Measurements from ENCODE around the gene MARK3. TPM values are rescaled to one million over a fixed set of nuclear protein-coding genes. Genes with fewer than 3 reads are reported as not detected.
A peak's percentile ranks its signal among the peaks of the same experiment; 100 is the strongest.

MARK3 gene
- polyA plus RNA-seq, 4 donors = 82.0 to 123 (median 101) TPM

DNA sequence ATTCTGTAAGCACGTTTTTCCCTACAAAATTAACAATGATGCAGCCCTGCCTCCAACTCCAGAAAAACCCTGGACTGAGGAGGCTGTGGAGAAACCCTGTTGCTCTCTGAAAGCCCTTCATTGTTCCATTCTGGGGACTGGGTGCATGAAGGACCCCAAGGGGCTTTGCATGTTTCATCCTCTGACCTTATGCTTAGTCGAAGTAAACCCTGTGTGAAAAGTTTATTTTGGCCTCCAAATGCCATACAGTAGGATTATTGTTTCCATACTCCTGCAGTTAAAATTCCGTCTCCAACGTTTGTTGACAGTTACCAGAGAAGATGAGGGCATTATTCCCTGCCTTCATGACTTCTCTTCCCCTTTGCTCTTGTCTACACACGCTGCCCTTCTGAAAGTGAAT is 91.4 kb downstream of the MARK3 start:
- no peak for DNase-seq (ENCODE audit: low read depth in 4 of 4, low spot score in 2 of 4)

DNA sequence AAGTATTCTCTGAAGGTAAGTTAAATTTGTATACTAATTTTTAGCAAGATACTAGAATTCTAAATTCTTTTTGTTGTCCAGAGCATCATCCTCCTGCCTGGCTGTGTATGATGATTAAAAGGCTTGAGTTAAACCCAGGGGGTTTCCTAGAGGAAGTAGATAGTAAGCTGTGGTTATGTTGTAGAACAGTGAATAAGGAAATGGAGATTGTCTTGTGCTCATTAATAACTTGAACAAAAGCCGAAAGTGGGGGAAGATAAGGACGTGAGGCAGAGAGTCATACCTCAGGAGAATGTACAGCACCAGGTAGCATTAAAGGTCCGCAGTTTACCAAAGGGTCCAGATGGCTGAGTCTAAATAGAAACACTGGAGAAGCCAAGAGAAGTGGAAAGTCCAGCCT is 95.4 kb downstream of the MARK3 start:
- DNase-seq (ENCODE audit: low read depth in 4 of 4, low spot score in 2 of 4) = no peak

DNA sequence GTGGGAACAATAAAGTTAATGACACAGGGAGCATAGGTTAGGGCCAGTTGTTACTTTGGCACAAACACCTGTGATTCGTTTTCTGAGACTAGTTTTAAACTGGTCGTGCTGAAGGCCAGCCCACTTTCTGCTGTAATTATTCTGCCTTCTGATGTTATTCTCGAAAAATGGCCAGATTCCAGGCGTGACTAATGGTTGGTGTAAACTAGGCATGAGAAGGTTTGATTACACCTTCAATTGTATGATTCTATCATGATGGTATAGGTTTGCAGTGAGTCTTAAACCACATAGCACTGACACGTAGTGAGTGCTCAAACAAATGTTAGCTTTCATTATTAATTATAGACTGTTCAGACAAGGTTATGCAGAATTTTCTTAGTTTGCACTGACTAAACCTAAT is 98.4 kb downstream of the MARK3 start:
- peak in 1 of 4 donors; percentile 16 for DNase-seq (ENCODE audit: low read depth in 4 of 4, low spot score in 2 of 4)

DNA sequence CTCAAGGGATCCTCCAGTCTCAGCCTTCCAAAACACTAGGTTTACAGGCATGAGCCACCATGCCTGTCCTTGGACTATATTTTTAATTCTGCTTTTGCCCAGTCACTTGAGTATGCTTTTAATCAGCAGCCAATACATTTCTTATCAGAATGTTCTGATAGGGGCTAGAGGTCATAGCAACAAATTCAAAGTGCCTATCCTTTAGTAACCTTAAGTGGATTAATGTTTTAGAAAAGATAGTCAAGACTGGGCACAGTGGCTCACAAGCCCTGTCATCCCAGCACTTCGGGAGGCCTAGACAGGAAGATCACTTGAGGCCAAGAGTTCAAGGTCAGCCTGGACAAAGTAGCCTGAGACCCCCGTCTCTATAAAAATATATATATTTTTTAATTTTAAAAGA is 100.3 kb downstream of the MARK3 start:
- DNase-seq (ENCODE audit: low read depth in 4 of 4, low spot score in 2 of 4) = no peak

DNA sequence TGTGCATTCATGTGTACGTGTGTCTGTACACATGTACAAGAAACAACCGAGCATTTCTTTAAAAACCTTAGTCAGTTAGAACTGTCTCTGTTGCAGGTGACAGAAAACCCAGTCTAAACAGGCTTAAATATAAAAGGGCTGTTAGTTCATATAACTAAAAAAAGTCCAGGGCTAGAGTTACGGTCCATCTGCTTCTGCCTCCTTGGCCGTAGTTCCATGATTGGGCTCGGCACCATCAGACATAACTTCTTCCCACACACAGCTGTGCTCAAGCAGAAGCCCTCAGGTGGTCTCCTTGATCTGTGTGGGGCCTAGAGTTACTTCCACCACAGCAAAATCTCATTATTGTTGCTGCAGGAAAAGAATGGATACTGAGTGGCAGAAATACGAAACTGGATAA is 102.9 kb downstream of the MARK3 start:
- DNase-seq (ENCODE audit: low read depth in 4 of 4, low spot score in 2 of 4) = no peak

DNA sequence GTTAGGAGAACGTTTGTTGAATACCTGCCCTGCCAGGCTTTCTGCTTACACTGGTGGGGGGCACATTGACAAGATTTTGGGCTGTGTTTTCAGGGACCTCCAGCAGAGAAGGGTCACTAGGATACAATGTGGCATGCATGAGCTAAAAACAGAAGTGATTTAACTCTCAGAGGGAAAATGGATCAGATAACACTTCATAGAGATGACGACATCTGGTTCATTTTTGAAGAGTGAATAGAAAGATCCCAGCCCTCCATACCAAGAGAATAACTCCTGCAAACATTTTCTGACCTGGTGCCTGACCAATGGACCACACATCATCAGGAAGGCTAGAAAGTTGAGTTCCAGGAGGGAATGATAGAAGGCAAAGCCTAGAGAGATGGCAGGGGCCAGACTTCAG is 103.7 kb downstream of the MARK3 start:
- no peak for DNase-seq (ENCODE audit: low read depth in 4 of 4, low spot score in 2 of 4)

DNA sequence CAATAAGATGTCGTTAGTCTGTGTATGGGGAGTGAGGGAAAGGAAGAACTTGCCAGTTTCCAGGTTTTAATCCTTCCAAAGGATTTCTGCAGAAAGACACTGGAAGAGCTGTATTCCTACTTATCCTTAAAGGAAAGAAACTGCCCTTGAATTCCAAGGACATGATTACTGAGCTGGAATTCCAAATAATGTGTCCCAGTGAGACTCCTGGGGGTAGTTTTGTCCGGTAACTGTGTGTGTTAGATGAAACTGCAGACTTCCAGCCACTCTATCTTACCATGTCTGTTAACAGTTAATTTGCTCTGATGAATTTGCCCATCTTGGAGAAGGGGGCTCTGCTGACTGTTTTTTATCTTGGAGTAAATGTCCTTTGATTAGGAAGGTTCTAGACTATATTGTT is 104.4 kb downstream of the MARK3 start:
- no peak for DNase-seq (ENCODE audit: low read depth in 4 of 4, low spot score in 2 of 4)

DNA sequence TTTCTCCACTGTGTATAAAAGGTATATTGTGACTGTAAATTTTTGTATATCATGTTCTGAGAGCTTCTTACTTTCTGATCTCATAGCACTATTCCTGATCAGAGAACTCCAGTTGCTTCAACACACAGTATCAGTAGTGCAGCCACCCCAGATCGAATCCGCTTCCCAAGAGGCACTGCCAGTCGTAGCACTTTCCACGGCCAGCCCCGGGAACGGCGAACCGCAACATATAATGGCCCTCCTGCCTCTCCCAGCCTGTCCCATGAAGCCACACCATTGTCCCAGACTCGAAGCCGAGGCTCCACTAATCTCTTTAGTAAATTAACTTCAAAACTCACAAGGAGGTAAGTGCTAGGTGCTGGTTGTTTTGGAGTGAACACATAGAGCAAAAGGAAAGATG is 106.5 kb downstream of the MARK3 start:
- DNase-seq (ENCODE audit: low read depth in 4 of 4, low spot score in 2 of 4) = no peak

DNA sequence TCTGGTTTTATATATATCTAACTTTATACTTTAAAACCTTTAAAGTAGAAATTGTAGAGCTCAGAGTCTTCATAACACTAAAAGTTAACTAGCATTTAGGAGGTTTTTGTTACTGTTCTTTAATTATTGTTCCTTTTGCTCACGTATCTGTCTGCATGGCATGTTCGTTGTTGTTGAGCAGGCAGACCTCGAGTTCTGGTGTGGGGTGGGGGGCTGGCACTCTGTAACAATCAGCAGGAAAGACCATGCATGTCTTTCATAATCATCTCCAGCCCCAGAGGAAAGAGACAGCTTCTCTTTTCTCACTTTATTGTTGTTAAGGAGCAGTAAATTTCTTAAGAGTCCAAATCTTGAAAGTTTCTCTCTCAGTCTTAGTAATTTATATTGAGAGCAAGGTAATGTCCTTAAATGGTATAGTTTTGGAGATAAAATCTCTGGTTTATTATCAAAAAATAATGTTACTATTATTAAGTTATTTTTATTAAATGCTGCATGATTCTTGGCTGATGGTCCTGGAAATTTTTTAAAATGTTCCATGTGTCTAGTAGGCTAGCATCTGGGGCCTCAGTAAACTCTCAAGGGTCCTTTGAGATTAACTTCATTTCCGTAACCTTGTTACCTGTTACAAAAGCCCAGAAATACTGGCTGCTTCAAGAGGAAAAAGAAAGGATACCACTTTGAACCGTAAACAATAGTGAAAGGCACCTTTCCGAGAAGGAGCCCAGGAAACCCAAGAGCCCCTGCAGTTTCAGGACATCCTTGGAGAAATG is 107.1 kb downstream of the MARK3 start:
- DNase-seq (ENCODE audit: low read depth in 4 of 4, low spot score in 2 of 4) = no peak

DNA sequence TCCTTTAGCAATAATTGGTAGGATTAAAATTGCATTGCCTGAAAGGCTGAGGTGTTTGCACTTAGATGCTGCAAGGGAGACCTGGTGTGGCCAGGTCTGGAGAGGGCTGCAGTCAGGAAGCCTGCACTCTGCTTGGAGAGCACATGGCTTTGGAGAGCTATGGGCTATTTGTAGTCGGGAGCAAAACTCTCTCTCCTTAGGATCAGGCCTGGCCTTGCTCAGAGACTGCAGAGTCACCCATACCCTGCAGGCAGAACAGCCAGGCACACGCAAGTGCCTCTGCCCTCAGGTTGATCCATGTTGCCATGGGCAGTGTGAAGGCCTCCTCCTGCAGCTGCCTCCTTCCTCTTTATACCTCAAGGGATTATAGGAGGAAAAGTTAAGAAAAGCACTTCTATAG is 110.6 kb downstream of the MARK3 start:
- DNase-seq (ENCODE audit: low read depth in 4 of 4, low spot score in 2 of 4) = no peak

DNA sequence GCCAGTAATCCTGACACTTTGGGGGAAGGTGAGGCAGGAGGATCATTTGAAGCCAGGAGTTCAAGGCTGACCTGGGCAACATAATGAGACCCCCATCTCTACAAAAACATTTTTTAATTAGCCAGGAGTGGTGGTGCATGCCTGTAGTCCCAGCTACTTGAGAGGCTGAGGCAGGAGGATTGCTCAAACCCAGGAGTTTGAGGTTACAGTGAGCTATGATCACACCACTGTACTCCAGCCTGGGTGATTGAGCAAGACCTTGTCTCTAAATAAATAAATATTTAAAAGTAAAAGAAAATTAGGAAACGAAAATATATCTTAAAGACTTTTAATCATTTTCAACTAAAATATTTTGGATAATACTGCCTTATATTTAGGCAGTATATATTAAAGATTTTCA is 111.6 kb downstream of the MARK3 start:
- no peak for DNase-seq (ENCODE audit: low read depth in 4 of 4, low spot score in 2 of 4)

DNA sequence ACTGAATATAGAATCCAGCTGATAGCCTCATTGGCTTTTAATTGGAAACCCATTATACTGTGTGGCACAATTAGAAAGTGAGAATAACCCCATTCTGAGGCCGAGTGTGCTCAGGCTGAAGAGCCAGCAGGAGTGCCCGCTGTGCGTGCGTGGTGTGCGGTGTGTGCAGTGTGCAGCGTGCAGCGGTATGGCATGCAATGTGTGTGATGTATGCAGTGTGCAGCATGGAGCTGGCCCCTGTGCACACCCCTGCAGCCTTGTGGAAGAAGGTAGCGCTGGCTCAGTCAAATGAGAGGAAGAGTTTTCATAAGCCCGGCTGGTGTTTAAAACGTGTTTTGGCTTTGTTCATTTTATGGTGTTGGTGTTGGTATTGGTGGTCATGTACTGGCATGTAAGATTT is 114.5 kb downstream of the MARK3 start:
- DNase-seq (ENCODE audit: low read depth in 4 of 4, low spot score in 2 of 4) = no peak

DNA sequence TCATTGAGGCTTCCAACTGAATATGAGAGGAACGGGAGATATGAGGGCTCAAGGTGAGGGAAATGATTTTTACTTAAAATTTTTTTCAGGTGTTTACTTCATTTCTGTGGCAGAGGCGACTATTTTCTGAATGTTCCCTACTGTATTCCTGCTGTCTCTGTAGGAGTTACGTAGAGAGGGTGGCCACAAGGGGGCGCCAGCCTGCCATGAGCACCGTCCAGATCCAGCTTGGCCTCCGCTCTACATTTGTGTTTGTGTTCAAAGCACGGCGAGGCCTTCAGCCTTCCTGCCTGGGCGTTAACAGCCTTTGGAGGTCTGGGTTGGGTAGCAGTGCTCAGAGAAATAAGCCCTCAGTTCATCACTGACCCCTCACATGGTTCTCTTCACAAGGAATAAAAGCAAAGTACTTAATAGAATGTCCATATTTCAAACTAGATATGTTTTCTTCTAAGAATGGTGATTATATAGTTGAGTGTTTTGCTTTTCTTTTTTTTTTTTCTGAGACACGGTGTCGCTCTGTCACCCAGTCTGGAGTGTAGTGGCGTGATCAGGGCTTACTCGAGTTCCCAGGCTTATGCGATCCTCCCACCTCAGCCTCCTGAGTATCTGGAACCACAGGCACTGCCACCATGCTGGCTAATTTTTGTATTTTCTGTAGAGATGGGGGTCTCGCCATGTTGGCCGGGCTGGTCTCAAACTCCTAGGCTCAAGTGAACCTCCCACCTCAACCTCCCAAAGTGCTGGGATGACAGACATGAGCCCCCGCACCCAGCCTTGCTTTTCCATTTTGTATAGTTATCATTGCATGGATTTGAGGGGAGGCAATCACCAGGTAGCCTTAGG is 115.2 kb downstream of the MARK3 start:
- no peak for DNase-seq (ENCODE audit: low read depth in 4 of 4, low spot score in 2 of 4)

DNA sequence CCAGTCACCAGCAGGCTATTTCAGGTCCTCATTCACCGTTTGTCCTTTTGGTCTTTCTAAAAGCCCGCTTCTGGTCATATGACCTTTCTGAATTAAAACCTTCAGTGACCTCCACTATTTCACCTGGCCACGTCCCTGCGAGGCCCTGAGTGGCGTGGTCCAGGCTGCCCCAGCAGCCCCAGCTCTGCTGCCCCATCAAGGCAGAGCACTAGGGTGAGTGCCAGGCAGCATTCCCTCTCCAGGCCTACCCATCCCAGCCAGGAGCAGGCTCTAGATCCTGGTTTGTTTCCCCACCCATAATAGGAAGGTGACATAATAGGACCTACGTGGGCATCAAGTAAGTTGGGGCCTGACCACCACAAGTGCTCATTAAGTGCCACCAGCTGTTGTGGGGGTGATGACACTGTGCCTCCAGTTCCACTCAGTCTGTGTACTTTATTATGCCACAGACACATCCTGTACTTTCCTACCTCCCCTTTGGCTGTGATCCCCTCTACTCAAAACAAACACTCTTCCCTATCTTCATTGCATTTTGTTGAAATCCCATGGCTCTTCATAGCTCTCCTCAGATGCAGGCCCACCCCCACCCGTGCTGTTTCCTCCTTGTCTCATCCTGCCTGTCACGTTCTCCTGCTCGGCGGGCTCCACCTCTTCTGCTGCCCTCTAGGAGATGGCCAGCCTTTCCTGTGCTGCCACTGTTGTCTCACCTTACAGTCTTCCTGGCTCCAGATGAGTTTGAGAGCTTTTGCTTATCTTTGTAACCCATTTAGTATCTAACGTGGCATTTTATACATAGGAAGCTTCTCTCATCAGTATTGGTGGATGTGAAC is 116.0 kb downstream of the MARK3 start:
- DNase-seq (ENCODE audit: low read depth in 4 of 4, low spot score in 2 of 4) = no peak

DNA sequence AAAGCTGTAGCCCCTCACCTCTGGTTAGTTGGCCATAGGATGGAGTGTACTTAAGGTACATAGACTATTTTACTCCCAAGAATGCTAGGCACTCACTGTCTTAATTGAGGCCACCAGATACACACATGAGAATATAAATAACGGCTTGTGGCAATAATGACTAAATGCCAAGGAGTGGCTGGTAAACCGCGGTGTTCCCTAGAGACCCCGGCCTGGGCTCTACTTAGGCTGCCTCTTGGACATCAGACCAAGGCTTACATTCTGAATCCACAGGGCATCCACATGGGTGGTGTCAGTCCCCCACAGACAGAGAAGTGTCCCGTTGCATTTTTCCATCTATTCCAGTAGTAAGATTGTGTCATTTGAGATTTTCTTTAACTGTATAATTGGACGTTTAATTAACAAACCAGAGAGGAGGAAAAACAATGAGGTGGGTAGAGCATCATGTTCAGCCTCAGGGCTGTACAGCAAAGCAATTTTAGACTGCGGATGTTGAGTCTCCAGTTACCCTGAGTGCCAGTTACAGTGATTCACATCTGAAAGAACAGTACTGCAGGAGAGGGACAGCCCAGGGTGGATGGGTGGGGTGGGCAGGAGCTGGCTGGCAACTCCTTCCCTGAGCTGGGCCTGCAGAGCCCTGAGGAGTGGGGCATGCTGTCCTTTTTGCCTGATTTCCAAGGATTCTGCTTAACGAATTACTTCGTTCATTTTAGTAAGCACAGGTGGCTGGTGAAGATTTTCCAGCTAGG is 116.9 kb downstream of the MARK3 start:
- no peak for DNase-seq (ENCODE audit: low read depth in 4 of 4, low spot score in 2 of 4)

DNA sequence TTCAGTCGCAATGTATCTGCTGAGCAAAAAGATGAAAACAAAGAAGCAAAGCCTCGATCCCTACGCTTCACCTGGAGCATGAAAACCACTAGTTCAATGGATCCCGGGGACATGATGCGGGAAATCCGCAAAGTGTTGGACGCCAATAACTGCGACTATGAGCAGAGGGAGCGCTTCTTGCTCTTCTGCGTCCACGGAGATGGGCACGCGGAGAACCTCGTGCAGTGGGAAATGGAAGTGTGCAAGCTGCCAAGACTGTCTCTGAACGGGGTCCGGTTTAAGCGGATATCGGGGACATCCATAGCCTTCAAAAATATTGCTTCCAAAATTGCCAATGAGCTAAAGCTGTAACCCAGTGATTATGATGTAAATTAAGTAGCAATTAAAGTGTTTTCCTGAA is 117.7 kb downstream of the MARK3 start:
- DNase-seq (ENCODE audit: low read depth in 4 of 4, low spot score in 2 of 4) = no peak

DNA sequence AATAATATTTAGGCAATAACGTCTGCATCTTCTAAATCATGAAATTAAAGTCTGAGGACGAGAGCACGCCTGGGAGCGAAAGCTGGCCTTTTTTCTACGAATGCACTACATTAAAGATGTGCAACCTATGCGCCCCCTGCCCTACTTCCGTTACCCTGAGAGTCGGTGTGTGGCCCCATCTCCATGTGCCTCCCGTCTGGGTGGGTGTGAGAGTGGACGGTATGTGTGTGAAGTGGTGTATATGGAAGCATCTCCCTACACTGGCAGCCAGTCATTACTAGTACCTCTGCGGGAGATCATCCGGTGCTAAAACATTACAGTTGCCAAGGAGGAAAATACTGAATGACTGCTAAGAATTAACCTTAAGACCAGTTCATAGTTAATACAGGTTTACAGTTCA is 118.1 kb downstream of the MARK3 start:
- no peak for DNase-seq (ENCODE audit: low read depth in 4 of 4, low spot score in 2 of 4)

DNA sequence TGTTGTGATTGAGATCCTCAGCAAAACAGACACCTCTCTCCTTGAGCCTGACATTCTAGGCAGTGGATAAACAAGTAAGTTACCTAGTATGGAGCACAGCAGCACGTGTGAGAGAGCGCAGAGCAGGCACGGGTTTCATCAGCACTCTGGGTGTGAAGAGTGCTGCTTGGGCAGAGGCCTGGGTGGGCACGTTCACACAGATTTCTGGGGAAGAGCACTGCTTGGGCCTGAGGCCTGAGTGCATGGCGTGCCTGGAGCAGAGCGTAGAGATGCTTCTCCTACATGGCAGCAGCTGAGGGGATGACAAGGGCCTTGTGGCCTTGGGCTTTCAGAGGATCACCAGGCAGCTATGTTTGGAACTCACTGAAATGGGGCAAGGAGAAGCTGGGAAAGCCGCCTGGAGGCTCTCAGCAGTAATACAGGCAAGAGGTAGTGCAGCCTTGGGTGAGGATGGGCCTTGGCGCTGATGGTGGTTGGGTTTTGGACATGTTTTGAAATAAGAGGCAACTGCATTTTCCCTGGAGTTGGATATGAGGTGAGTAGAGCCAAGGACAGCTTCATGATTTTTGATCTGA is 119.9 kb downstream of the MARK3 start:
- DNase-seq (ENCODE audit: low read depth in 4 of 4, low spot score in 2 of 4) = no peak

DNA sequence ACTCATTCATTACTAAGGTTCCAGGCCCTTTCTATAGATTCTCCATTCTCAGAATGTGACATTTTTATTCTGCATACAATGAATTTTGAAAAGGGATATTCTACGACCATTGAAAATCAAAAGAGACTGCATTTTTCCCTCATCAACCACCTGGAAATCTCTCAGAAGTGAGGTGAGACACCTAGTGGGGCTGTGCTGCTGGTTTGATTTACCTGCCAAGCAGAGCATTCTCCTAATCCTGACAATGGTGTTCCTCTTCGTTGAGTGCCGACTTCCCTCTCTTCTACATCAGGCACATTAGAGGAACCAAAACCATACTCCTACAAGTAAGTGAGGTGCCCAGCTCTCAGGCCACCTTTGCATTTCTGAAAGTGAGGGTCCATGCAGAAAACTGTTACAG is 122.5 kb downstream of the MARK3 start:
- no peak for DNase-seq (ENCODE audit: low read depth in 4 of 4, low spot score in 2 of 4)

Data from left renal cortex interstitium (tissue), 4 donors.